Measurements from ENCODE around the gene WASHC3.

The WASHC3 gene

DNA sequence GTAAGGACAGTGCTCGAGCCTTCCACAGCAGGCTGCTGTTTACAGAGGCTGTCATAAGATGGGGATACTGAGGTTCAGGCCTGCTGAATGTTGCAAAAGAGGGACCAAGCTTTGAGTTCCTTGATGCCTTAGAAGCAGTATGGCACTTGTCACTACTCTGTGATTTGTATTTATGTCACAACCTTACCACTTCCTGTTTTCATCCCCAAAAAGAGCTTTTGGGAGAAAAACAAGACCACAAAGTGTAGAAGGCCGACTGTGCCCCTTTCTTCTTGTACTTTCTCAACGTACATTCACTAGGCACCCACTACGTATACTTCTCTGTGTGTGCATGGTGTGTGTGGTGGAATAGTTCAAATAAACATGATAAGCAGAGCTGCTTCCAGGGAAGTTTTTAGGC lies 94.3 kb downstream of the WASHC3 start:
- no peak for DNase-seq

DNA sequence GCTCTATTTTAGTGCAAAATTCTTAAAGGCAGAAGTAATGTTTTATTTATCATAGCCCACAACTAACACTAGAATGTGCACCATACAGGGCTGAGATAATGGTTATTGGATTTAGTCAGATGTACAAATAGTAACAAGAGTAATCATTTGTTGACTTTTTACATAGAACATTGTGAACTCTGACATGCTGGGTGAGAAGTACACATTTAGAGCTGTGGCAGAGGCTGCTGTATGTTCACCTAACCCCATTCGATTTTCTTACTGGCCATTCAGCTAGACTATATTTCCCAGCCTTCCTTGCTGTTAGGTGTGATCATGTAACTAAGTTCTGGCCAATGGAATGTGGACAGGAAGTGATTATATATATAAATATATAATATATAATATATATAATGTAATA lies 95.3 kb downstream of the WASHC3 start:
- no peak for DNase-seq

DNA sequence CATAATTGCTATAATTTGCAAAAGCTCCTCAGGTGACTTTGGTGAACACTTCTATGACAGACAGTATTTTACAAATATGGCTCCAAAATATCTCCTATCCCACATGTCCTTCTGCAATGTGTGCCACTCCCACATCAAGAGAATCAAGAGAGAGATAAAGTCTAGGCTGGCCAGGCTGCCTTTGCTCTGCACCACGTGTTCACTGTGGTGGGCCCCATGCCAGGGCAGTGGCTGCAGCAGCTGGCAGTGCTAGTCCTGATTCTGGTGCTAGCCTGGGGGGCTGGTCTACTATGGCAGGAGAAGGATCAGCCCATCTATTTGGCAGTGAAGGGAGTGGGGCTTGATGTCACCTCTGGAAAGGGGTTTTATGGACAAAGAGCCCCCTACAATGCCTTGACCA lies 98.1 kb downstream of the WASHC3 start:
- no peak for DNase-seq
